Measurements from ENCODE around the gene ASB18.
"Not testable (repeated sequence)": the region's sequence is repeated elsewhere in the genome, so short reads cannot be mapped to it uniquely, and the experiment has no call there.

The ASB18 gene

GRCh38 chr2:236284208-236284607 is 20.0 kb upstream of the ASB18 start:
- DNase-seq = no peak

GRCh38 chr2:236282406-236282805 is 18.2 kb upstream of the ASB18 start:
- no peak for DNase-seq

GRCh38 chr2:236281423-236281822 is 17.2 kb upstream of the ASB18 start:
- DNase-seq = no peak

GRCh38 chr2:236273126-236273525 is 8.9 kb upstream of the ASB18 start:
- DNase-seq = no peak

GRCh38 chr2:236271851-236272250 is 7.6 kb upstream of the ASB18 start:
- DNase-seq = no peak

GRCh38 chr2:236269876-236270275 is 5.7 kb upstream of the ASB18 start:
- DNase-seq = not testable (repeated sequence)

- no peak for DNase-seq
Observed at GRCh38 chr2:236265675-236266074, 1.5 kb upstream of the ASB18 start.

- no peak for DNase-seq
Observed at GRCh38 chr2:236262238-236262637, 2.0 kb downstream of the ASB18 start.

GRCh38 chr2:236261452-236261851 is 2.8 kb downstream of the ASB18 start:
- DNase-seq = no peak

GRCh38 chr2:236259371-236259770 is 4.8 kb downstream of the ASB18 start:
- no peak for DNase-seq

- DNase-seq = no peak
Observed at GRCh38 chr2:236257575-236257974, 6.6 kb downstream of the ASB18 start.

- no peak for DNase-seq
Observed at GRCh38 chr2:236257136-236257535, 7.1 kb downstream of the ASB18 start.

GRCh38 chr2:236256366-236256985 is 7.7 kb downstream of the ASB18 start:
- no peak for DNase-seq

GRCh38 chr2:236254674-236255073 is 9.5 kb downstream of the ASB18 start:
- DNase-seq = no peak

GRCh38 chr2:236254001-236254400 is 10.2 kb downstream of the ASB18 start:
- no peak for DNase-seq

- DNase-seq = no peak
Observed at GRCh38 chr2:236252602-236253001, 11.6 kb downstream of the ASB18 start.

GRCh38 chr2:236250909-236251579 is 13.2 kb downstream of the ASB18 start:
- no peak for DNase-seq

- DNase-seq = no peak
Observed at GRCh38 chr2:236250286-236250685, 13.9 kb downstream of the ASB18 start.

GRCh38 chr2:236249066-236249465 is 15.1 kb downstream of the ASB18 start:
- no peak for DNase-seq

- no peak for DNase-seq
Observed at GRCh38 chr2:236246711-236247246, 17.4 kb downstream of the ASB18 start.

GRCh38 chr2:236244256-236244655 is 19.9 kb downstream of the ASB18 start:
- no peak for DNase-seq

- no peak for DNase-seq
Observed at GRCh38 chr2:236242057-236242495, 22.1 kb downstream of the ASB18 start.

- no peak for DNase-seq
Observed at GRCh38 chr2:236241181-236242056, 22.8 kb downstream of the ASB18 start.
